GM19328 (cell line): ENCODE data around the gene KCTD12.
A peak's percentile ranks its signal among the peaks of the same experiment; 100 is the strongest.
"Not testable (repeated sequence)": the region's sequence is repeated elsewhere in the genome, so short reads cannot be mapped to it uniquely, and the experiment has no call there.

ENCODE experiments used
- ATAC-seq: cut with Tn5 transposase; IDR thresholded peaks from one replicate; pipeline ENCODE4 v1.9.1; 2021; ENCODE audit warnings: mild to moderate bottlenecking, moderate library complexity; ENCODE audit not compliant: unreplicated experiment

The KCTD12 gene

DNA sequence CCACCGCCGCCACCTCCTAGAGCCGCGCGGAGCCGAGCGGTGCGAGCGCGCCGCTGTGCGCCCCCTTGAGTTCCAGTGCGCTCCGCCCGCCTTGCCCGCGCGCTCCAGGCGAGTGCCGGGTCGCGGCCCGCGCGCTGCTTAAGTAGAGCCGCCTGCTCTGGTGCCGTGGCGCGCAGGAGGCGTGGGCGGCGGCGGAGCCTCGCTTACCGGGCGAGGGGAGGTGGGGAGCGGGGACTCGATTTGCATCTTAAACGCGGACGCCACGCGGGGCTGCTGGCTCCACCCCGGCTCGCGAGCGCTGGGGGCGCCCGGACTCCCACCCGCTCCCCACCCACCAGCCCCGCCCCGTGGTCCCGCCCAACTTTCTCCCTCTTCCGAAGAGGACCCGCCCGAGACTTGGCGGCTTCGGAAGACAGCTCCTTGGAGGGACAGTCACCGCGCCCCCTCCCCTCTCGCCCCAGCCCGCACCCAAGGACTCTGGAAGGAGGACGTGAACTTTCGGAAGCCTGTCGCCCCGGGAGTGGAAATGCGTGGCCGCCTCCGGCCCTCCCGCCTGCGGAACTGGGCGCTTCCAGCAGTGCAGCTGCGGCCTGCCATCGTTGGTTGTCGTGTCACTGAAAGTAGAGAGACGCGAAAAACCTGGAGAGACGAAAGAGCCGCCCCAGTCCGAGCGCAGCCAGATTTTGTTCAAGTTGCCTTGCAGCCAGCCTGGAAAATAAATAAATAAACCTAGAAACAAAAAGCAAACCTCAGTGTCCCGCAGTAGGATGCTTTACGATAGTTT is at the start of gene KCTD12:
TSS of gene KCTD12 (minus strand) at position 114 of the 784 bp plus-strand sequence. CDS start 257 bp downstream, outside the sequence.
- peak; percentile 67 for ATAC-seq

DNA sequence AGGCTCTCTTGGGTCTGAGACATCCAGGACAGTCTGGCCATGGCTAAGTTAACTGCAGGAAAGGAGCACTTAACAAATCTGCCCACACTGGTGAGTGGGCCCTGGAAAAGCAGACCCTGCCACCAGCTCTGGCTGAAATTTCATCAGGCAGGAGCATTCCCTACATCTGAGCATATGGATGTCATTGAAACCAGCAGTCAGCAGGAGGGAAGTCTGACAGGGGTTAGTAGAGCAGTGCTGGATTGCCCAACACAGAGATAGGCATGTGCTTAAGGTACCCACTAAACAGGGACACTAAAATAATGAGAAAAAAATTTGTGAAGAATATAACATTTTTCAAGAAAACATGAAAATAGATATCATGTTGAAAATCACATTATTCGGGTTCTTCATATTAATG is 48.5 kb upstream of the KCTD12 start:
- no peak for ATAC-seq

DNA sequence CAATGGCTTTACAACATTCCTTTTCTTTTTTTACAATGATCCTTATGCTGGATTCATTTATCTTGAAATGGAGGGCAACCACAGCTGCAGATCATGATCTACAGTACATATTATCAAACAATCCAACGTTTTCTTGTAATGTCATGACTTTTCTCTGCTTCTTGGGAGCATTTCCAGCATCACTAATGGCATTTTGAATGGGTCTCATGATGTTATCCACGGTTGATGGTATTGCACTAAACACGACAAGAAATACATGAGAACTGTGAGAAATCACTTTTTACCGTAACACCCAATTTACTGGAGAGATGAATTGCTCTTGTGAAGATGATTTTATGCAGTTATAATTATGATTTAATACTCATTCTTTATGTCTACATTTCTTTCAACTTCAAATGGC is 45.9 kb upstream of the KCTD12 start:
- ATAC-seq = no peak

DNA sequence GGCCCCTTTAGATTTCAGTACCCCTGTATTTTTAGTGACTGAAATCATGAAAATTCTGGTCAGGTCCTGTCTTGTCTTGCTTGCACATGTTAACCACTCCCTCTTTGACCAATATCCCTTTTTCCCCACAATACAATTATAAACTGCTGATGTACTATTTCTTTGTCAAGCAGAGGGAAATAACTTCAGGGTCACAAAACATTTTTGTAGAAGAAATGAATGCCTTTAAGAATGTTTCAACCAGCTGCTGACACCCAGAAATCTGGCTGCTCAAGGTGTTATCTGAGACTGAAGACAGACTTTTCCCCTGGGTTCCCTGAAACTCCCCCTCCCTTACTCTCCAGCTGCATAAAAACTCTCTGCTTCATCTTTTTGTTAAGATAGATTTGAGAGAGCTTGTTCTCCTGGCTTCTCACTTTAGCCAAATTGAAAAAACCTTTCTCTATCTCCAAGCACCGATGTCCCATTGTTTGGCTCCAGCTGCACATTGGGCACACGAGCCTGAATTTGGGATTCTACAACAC is 43.7 kb upstream of the KCTD12 start:
- ATAC-seq = no peak

DNA sequence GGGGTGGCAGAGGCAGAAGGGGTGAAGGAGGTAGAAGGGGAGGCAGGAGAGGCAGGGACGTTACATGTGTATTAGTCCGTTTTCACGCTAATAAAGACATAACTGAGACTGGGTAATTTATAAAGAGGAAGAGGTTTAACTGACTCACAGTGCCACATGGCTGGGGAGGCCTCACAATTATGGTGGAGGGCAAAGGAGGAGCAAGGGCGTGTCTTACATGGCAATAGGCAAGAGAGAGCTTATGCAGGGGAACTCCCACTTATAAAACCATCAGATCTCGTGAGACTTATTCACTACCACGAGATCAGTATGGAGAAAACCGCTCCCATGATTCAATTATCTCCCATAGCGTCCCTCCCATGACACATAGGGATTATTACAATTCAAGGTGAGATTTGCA is 43.1 kb upstream of the KCTD12 start:
- no peak for ATAC-seq

DNA sequence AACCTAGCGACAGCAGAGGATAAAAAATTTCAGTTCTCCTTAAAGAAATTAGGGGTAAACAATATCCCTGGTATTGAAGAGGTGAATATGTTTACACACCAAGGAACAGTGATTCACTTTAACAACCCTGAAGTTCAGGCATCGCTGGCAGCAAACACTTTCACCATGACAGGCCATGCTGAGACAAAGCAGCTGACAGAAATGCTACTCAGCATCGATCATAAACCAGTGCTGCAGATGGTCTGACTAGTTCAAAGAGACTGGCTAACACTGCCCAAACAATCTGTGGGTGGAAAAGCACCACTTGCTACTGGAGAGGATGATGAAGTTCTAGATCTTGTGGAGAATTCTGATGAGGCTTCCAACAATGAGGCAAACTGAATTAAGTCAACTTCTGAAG is 42.3 kb upstream of the KCTD12 start:
- no peak for ATAC-seq

DNA sequence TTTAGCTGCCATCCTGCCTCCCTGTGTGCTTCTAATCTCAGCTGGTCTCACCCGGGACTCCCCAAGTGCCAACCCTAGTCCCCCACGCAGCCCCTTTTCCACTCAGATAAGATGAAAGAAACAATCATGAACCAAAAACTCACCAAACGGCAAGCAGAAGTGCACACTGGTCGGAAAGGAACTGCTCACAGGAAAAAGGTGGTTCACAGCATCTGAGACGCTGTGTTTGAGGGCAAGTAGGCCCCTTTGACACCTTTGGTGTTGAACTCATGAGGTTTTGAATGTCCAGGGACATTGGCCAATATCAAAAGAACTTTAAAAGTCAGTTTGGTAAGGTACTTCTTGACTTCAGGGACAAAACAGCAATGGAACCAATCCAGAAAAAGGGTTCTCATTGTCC is 41.8 kb upstream of the KCTD12 start:
- ATAC-seq = no peak

DNA sequence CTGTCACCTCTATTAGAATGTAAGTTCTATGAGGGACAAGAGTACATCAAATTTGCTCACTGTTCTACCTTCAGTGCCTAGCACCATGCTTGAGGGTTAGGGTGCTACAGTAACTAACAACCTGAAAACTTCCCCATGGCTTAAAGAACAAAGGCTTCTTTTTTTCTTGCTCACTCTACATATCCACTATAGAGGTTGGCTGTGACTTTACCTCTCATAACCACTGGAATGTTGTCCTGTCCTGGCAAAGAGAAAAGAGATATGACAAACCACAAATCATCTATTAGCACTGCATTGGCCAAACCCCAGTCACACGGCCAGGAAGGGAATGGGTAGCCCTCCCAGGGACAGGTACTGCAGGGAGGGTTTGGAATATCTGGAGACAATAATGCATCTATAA is 38.9 kb upstream of the KCTD12 start:
- no peak for ATAC-seq

DNA sequence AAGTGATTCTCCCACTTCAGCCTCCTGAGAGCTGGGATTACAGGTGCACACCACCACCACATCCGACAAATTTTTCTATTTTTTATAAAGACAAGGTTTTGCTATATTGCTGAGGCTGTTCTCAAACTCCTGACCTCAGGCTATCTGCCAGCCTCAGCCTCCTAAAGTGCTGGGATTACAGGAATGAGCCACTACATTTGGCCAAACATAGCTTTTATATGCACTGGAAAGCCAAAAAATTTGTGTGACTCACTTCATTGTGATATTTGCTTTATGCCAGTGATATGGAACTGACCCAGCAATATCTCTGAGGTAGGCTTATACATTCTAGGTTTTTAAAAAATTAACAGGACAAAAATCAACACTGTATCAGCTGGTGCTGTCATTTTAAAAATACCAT is 35.3 kb upstream of the KCTD12 start:
- no peak for ATAC-seq

DNA sequence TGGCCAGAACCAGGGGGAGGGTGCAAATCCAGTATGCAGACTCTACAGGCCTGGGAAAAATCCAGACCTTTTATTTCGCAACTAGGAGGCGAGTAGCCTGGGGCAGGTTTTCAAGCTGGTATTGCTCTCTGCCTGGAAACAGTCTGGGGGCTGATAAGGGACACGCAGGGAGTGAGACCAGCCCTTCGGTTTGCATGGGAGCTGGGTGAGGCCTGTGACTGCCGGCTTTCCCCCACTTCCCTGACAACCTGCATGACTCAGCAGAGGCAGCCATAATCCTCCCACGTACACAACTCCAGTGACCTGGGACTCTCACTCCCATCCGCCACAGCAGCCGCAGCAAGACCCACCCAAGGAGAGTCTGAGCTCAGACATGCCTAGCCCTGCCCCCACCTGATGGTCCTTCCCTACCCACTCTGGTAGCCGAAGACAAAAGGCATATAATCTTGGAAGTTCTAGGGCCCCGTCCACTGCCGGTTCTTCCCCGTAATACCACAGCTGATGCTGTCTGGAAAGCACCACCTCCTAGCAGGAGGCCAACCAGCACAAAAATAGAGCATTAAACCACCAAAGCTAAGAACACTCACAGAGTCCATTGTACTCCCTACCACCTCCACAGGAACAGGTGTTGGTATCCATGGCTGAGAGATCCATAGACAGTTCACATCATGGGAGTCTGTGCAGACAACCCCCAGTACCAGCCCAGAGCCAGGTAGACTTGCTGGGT is 31.7 kb upstream of the KCTD12 start:
- ATAC-seq = not testable (repeated sequence)

DNA sequence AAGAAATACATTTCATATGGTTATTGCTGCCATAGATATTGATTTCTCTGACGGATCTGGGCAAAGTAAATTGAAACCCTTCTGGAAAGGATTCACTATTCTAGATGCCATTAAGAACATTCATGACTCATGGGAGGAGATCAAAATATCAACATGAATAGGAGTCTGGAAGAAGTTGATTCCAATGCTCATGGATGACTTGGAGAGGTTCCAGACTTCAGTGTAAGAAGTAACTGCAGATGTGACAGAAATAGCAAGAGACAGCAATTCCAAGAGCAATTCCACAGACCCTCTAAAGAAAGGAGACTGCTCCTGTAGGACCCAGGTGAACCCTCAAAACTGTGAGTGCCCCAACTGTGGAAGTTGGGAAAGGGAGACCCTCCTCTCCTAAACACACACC is 30.9 kb upstream of the KCTD12 start:
- no peak for ATAC-seq

DNA sequence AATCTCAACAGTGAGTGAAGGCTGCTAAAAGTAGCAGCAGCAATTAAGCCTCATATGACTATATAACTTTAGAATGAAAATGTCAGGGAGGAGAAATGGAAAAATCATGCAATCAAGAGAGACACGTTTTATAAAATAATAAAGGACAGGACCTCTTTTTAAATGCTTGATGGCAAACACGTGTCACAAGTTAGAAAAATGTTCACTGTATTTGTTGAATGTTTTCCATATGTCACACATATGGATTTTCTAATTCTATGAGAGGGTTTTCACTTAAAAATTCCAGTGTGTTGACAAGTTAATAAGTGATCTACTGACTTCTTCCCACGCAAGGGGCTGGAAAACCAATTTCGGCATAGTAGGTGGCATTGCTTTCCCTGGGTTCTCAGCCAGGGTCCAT is 27.7 kb upstream of the KCTD12 start:
- ATAC-seq = no peak

DNA sequence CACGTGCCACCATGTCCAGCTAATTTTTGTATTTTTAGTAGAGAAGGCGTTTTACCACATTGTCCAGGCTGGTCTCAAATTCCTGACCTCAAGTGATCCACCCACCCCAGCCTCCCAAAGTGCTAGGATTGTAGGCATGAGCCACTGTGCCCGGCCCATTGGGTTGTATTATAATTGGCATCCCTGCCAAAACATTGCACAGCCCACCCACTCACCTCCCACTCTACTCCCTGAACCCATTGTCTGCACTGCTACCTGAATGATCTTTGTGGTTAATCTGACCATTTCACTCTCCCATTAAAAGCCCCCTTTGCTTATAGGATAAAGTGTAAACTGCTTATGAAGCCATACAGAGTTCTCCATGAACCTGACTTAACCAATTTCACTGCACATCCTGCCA is 26.3 kb upstream of the KCTD12 start:
- no peak for ATAC-seq

DNA sequence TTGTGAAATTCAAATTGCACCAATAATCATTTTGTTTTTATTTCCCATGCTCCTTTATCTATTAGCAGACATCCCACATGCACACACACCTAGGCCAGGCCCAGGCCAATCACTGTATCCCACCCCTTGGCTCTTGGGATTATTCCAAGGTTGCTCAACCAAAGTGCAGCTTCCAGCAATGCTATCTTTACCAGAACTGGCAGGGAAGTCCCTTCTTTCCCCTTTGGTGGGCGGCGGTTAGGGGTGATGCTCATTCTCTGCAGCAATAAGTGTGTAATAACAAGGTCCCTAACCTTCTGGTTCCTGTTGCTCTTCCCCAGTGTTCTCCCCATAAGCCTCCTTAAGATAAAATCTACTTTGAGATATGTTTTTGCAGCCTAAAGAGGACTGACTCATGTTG is 18.3 kb upstream of the KCTD12 start:
- ATAC-seq = no peak

DNA sequence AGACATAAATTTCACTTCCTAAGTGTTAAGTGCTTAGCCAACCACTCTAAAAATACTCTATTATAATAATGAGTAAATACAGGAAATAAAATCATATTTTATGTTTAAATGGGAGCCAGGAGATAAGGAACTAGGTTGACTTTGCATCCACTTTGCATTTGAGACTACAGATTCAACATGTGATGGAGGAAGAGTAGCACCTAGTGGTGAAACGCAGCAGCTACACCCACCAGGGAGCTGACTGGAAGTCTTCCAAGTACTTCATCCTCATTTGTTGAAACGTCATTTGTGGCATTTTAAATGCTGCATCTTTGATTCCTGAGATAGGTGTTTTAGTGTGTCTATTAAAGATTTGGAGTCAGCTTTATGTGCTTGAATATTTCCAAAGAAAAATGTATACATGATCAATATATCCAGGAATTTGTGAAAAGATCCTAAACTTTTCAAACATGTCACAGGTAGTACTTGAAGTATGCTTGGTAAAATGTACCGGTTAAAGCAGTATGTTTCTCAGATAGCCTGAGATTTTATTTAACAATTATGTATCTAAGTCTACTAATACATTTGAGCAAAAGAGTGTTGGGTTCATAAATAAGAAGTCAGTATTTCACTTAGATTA is 17.4 kb upstream of the KCTD12 start:
- peak; percentile 88 for ATAC-seq

DNA sequence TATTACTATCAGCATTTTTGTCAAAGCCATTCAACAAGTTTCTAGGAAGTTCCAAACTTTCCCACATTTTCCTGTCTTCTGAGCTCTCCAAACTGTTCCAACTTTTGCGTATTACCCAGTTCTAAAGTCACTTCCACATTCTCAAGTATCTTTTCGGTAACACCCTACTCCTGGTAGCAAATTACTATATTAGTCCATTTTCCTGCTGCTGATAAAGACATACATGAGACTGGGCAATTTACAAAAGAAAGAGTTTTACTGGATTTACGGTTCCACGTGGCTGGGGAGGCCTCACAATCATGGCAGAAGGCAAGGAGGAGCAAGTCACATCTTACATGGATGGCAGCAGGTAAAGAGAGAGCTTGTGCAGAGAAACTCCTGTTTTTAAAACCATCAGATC is 12.9 kb upstream of the KCTD12 start:
- ATAC-seq = not testable (repeated sequence)

DNA sequence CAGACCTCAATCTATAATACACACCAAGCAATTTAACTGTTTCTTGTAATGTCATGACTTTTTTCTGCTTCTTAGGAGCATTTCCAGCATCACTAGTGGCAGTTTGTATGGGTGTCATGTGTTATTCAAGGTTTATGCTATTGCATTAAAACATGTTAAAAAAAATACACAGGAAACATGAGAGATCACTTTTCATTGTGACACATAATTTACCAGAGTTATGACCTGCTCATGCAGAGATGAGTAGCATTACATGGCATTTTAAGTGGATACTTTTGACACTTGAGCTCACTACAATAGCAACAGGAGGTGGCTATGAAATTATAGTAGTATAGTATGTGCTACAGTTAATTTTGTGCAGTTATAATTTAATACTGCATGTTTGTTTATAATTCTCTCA is 11.0 kb upstream of the KCTD12 start:
- not testable (repeated sequence) for ATAC-seq

DNA sequence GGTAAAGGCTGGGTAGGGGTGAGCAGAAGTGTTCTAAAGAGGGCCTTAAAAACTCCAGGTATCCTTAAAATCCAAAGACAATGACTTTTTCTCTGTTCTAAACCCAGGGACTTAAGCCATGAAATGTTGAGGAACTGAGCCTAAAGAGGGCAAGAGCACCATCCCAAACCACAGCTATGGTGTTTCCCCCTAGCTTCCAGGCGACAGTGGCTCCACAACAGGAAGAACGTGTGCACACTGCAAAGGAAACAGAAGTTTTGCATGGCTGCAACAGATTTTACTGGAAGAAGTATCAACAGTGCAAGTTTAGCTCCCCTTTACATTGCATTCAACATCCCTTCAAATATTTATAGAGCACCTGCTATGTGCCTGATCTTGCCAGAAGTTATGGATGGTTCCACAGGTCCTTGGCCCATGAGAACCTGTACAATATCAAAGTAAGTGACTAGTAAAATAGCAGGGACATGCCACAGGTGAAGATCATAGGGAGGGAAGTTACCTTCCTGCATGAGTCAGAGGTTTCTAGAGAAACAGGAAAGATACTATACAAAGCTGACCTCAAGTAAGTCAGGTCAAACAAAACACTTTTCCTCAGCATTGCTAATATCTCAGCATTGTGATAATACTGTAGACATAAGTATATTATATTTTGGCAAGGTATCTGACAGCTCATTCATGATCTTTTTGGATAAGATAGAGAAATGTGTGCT is 8.4 kb upstream of the KCTD12 start:
- no peak for ATAC-seq

DNA sequence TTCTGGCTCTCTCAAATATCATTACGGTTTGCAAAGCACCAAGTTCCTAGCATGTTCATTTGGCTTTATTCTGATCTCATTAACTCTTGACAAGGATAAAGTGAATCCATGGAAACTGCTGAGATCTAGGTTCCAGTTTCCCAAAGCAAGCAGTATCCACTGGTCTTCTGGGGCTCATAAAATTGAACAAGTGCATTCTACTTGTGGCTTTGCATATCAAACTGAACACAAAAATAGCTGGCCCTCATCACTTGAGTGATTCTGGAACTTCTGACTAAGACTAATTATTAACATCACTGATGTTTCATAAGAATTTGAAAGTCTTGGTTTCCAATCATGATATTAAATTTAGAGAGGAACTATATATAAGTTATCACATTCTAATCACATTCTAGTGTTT is 6.3 kb upstream of the KCTD12 start:
- ATAC-seq = no peak

DNA sequence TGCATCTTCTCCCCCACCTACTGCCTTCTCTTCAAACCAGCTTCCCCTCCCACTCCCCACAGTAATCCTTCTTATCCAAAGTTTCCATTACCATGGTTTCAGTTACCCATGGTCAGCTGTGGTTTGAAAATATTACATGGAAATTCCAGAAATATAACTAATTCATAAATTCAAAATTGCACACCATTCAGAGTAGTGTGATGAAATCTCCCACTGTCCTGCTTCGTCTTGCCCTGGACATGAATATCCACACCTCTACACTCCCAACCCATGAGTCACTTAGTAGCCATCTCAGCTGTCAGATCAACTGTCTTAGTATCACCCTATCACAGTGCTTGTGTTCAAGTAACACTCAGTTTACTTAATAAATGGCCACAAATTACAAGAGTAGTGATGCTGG is 3.8 kb upstream of the KCTD12 start:
- ATAC-seq = no peak

DNA sequence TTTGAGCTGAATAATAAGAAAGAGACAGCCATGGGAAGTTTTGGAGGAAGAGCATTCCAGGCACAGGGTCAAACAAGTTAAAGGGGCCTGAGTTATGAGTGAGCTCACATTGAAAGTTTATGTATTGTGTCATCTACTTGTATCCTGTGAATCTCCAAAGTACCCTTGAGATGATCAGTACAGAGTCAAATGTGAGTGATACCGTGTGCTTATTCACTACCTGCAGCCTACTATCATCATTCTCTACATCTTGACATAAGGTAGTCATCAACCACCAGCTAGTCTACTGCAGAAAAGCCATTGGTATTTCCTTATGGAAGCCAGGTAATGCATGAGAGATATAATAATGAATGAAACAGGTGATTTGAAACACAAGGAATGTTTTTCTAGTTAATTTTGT is 3.0 kb upstream of the KCTD12 start:
- no peak for ATAC-seq
